Measurements from ENCODE around the gene PPP1R13B.

DNA sequence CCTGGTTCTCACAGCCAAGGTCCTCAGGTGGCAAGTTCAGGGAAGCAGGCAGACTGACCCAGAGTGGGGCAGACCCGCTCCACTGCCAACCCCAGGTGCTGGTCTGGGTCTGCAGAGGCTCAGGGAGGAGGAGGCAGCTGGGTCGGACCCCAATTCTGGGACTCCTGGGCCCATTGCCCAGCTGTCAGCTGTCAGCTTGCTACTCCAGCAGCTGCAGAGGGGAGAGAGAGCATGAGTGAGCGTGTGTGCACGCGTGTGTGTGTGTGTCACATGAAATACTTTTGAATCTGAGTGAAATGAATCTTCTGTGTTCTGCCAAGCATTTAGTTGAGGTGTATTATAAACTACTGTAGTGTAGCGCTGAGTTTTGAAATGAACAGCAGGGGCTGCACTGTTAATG is 162.9 kb downstream of the PPP1R13B start:
- no peak for TF ChIP-seq YY1 (tag by site-specific recombination; IDR thresholded peaks at IDR 0.05)
- TF ChIP-seq, protein P1, sequence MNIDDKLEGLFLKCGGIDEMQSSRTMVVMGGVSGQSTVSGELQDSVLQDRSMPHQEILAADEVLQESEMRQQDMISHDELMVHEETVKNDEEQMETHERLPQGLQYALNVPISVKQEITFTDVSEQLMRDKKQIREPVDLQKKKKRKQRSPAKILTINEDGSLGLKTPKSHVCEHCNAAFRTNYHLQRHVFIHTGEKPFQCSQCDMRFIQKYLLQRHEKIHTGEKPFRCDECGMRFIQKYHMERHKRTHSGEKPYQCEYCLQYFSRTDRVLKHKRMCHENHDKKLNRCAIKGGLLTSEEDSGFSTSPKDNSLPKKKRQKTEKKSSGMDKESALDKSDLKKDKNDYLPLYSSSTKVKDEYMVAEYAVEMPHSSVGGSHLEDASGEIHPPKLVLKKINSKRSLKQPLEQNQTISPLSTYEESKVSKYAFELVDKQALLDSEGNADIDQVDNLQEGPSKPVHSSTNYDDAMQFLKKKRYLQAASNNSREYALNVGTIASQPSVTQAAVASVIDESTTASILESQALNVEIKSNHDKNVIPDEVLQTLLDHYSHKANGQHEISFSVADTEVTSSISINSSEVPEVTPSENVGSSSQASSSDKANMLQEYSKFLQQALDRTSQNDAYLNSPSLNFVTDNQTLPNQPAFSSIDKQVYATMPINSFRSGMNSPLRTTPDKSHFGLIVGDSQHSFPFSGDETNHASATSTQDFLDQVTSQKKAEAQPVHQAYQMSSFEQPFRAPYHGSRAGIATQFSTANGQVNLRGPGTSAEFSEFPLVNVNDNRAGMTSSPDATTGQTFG (tag by site-specific recombination; IDR thresholded peaks at IDR 0.05; ENCODE audit: borderline replicate concordance) = no peak
- TF ChIP-seq SCRT2 (tag by site-specific recombination; IDR thresholded peaks at IDR 0.05) = no peak
- TF ChIP-seq, protein P2, sequence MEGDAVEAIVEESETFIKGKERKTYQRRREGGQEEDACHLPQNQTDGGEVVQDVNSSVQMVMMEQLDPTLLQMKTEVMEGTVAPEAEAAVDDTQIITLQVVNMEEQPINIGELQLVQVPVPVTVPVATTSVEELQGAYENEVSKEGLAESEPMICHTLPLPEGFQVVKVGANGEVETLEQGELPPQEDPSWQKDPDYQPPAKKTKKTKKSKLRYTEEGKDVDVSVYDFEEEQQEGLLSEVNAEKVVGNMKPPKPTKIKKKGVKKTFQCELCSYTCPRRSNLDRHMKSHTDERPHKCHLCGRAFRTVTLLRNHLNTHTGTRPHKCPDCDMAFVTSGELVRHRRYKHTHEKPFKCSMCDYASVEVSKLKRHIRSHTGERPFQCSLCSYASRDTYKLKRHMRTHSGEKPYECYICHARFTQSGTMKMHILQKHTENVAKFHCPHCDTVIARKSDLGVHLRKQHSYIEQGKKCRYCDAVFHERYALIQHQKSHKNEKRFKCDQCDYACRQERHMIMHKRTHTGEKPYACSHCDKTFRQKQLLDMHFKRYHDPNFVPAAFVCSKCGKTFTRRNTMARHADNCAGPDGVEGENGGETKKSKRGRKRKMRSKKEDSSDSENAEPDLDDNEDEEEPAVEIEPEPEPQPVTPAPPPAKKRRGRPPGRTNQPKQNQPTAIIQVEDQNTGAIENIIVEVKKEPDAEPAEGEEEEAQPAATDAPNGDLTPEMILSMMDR (tag by site-specific recombination; IDR thresholded peaks at IDR 0.05) = no peak
- TF ChIP-seq, protein P3, sequence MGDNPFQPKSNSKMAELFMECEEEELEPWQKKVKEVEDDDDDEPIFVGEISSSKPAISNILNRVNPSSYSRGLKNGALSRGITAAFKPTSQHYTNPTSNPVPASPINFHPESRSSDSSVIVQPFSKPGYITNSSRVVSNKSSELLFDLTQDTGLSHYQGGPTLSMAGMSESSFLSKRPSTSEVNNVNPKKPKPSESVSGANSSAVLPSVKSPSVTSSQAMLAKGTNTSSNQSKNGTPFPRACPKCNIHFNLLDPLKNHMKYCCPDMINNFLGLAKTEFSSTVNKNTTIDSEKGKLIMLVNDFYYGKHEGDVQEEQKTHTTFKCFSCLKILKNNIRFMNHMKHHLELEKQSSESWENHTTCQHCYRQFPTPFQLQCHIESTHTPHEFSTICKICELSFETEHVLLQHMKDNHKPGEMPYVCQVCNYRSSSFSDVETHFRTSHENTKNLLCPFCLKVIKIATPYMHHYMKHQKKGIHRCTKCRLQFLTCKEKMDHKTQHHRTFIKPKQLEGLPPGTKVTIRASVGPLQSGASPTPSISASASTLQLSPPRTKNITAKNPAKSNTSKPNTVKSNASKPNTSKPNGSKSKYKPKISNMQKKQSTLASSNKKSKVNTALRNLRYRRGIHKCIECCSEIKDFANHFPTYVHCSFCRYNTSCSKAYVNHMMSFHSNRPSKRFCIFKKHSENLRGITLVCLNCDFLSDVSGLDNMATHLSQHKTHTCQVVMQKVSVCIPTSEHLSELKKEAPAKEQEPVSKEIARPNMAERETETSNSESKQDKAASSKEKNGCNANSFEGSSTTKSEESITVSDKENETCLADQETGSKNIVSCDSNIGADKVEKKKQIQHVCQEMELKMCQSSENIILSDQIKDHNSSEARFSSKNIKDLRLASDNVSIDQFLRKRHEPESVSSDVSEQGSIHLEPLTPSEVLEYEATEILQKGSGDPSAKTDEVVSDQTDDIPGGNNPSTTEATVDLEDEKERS (tag by site-specific recombination; IDR thresholded peaks at IDR 0.05) = no peak
- no peak for TF ChIP-seq ZNF629 (tag by site-specific recombination; IDR thresholded peaks at IDR 0.05)
- TF ChIP-seq KLF16 (tag by site-specific recombination; IDR thresholded peaks at IDR 0.05) = no peak

All from HEK293 (cell line).